Measurements from ENCODE around the gene MIGA2.
"Not testable (repeated sequence)": the region's sequence is repeated elsewhere in the genome, so short reads cannot be mapped to it uniquely, and the experiment has no call there.

MIGA2 gene

GRCh38 chr9:129098328-129098727 is 61.9 kb downstream of the MIGA2 start:
- DNase-seq = no peak

GRCh38 chr9:129100383-129101169 is 64.2 kb downstream of the MIGA2 start:
- no peak for DNase-seq

GRCh38 chr9:129101279-129101678 is 64.9 kb downstream of the MIGA2 start:
- DNase-seq = no peak

GRCh38 chr9:129102095-129102525 is 65.7 kb downstream of the MIGA2 start:
- no peak for DNase-seq

- DNase-seq = peak in 18 of 56 donors; percentile 5 to 61 (median 20)
Measured at GRCh38 chr9:129102791-129103594, 66.6 kb downstream of the MIGA2 start.

GRCh38 chr9:129103595-129103965 is 67.2 kb downstream of the MIGA2 start:
- DNase-seq = no peak

GRCh38 chr9:129104051-129104450 is 67.6 kb downstream of the MIGA2 start:
- DNase-seq = no peak

- DNase-seq = no peak
Measured at GRCh38 chr9:129105857-129106694, 69.7 kb downstream of the MIGA2 start.

GRCh38 chr9:129107651-129108050 is 71.2 kb downstream of the MIGA2 start:
- no peak for DNase-seq

- no peak for DNase-seq
Measured at GRCh38 chr9:129108083-129108804, 71.8 kb downstream of the MIGA2 start.

GRCh38 chr9:129108805-129109536 is 72.5 kb downstream of the MIGA2 start:
- DNase-seq = no peak

GRCh38 chr9:129109537-129109903 is 73.1 kb downstream of the MIGA2 start:
- no peak for DNase-seq

GRCh38 chr9:129109952-129110739 is 73.7 kb downstream of the MIGA2 start:
- peak in 2 of 56 donors; percentile 39 to 59 for DNase-seq

- peak; percentile 68 to 99 (median 95) for DNase-seq
Measured at GRCh38 chr9:129110740-129111527, 74.5 kb downstream of the MIGA2 start, which contains the start of the genes CRAT and PTPA. TSS of gene CRAT (minus strand) at chr9:129110793. CDS start at chr9:129110509, 284 bp downstream. TSS of gene PTPA (plus strand) at chr9:129111415. CDS start at chr9:129111601, 186 bp downstream.

- DNase-seq = peak in 30 of 56 donors; percentile 21 to 69 (median 48)
Measured at GRCh38 chr9:129111528-129112151, 75.2 kb downstream of the MIGA2 start.

- DNase-seq = not testable (repeated sequence)
Measured at GRCh38 chr9:129112526-129112925, 76.1 kb downstream of the MIGA2 start.

- DNase-seq = no peak
Measured at GRCh38 chr9:129113645-129114304, 77.3 kb downstream of the MIGA2 start.
